Mucosa of gallbladder (tissue), 1 donor: Measurements from ENCODE around the gene PLBD2. TPM values are rescaled to one million over a fixed set of nuclear protein-coding genes. Genes with fewer than 3 reads are reported as not detected.

Experiments used
- total RNA-seq: library from RNA; stranded (reverse); gene quantifications from one replicate; pipeline ENCODE4 v1.2.1, GENCODE V29; 2021
- donor health status: DM: no; HTN: no; CAD: no.

Gene PLBD2
- total RNA-seq, 1 donor from 2014 or later: 39.5 TPM

Other genes starting within 250 kb of the PLBD2 start
- 0.92 TPM for gene RASAL1, start 222.8 kb upstream of the PLBD2 start, total RNA-seq
- gene CFAP73, start 208.9 kb upstream of the PLBD2 start, total RNA-seq: not detected
- gene DDX54, start 173.1 kb upstream of the PLBD2 start, total RNA-seq: 55.9 TPM
- 21.5 TPM for gene RITA1, start 172.9 kb upstream of the PLBD2 start, total RNA-seq
- 97.1 TPM for gene TPCN1, start 137.1 kb upstream of the PLBD2 start, total RNA-seq
- 36.6 TPM for gene SLC8B1, start 23.5 kb upstream of the PLBD2 start, total RNA-seq
- gene SDS, start 45.3 kb downstream of the PLBD2 start, total RNA-seq: 1.6 TPM
- gene SDSL, start 63.8 kb downstream of the PLBD2 start, total RNA-seq: 23.2 TPM
- gene LHX5, start 113.3 kb downstream of the PLBD2 start, total RNA-seq: not detected